PFSK-1 (cell line): Measurements from ENCODE around the gene IL17RC.

ENCODE experiments used
- FOXP2 ChIP-seq: optimal IDR thresholded peaks from 2 replicates; pipeline ENCODE3; 2011; ENCODE audit warnings: borderline replicate concordance, control low read depth, inconsistent platforms; ENCODE audit not compliant: insufficient read depth; ENCODE audit errors: extremely low read length, extremely low read depth
- POLR2AphosphoS5 ChIP-seq: IDR thresholded peaks from 2 replicates; pipeline ENCODE4 v1.6.1; 2012; ENCODE audit warnings: low read depth, mild to moderate bottlenecking, control low read depth, low read length, moderate library complexity
- REST ChIP-seq, 2 experiments: IDR thresholded peaks; 2 replicates each; pipeline versions ENCODE4 v1.6.1 to v1.8.0; 2011 to 2012; ENCODE audit warnings: low read depth in 2 of 2, low read length in 2 of 2, control low read depth in 1 of 2, inconsistent platforms in 1 of 2, mild to moderate bottlenecking in 1 of 2, moderate library complexity in 1 of 2; ENCODE audit not compliant: insufficient read depth in 1 of 2
- SIN3A ChIP-seq: IDR thresholded peaks from 2 replicates; pipeline ENCODE4 v1.6.1; 2012; ENCODE audit warnings: mild to moderate bottlenecking, low read length, moderate library complexity, borderline replicate concordance; ENCODE audit not compliant: insufficient read depth
- TAF1 ChIP-seq: IDR thresholded peaks from 2 replicates; pipeline ENCODE4 v1.6.1; 2012; ENCODE audit warnings: low read length, control low read depth, borderline replicate concordance; ENCODE audit not compliant: insufficient read depth

IL17RC gene

DNA sequence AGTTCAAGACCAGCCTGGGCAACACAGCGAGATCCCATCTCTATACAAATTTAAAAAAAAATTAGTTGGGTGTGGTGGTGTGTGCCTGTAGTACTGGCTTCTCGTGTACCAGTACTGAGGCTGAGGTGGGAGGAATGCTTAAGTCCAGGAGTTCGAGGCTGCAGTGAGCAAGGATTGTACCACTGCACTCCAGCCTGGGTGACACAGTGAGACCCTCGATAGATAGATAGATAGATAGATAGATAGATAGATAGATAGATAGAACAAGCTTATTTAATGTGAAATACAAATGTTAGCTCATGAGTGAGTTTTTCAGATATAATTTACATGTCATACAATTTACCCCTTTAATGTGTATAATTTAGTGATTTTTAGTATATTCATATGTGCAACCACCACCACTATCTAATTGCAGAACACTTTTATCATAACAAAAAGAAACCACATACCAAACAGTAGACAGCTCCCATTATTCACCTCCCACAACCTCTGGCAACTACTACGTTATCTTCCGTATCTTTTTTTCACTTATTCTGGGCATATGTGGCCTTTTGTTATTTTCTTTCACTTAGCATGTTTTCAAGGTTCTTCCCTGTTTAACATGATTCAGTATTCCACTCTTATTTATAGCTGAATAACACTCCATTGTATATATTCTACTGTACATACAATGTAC lies 48.4 kb downstream of the IL17RC start:
- TF ChIP-seq SIN3A (no peak), REST (IDR thresholded peaks at IDR 0.05; ENCODE audit: insufficient read depth in 1 of 2, low read depth in 2 of 2, low read length in 2 of 2) (no peak), TAF1 (no peak), FOXP2 (no peak), POLR2AphosphoS5 (no peak)

DNA sequence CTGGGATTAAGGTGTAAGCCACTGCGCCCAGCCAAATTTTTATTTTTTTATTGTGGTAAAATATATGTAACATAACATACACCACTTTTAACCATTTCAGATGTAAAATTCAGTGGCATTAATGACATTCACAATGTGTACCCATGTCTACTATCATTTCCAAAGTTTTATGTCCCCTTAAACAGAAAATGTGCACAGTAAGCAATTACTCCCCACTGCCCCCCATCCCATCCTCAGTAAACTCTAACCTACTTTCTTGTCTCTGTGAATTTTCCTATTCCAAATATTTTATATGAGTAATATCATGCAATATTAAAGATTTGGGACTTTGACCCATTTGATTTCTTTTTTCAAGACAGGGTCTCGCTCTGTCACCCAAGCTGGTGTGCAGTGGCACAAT lies 49.9 kb downstream of the IL17RC start:
- TF ChIP-seq SIN3A (no peak), POLR2AphosphoS5 (no peak), REST (IDR thresholded peaks at IDR 0.05; ENCODE audit: insufficient read depth in 1 of 2, low read depth in 2 of 2, low read length in 2 of 2) (no peak), TAF1 (no peak), FOXP2 (no peak)

- TF ChIP-seq FOXP2 (no peak), TAF1 (no peak), POLR2AphosphoS5 (no peak), REST (IDR thresholded peaks at IDR 0.05; ENCODE audit: insufficient read depth in 1 of 2, low read depth in 2 of 2, low read length in 2 of 2) (no peak), SIN3A (no peak)
Observed at GRCh38 chr3:9969632-9970019, 52.7 kb downstream of the IL17RC start.

DNA sequence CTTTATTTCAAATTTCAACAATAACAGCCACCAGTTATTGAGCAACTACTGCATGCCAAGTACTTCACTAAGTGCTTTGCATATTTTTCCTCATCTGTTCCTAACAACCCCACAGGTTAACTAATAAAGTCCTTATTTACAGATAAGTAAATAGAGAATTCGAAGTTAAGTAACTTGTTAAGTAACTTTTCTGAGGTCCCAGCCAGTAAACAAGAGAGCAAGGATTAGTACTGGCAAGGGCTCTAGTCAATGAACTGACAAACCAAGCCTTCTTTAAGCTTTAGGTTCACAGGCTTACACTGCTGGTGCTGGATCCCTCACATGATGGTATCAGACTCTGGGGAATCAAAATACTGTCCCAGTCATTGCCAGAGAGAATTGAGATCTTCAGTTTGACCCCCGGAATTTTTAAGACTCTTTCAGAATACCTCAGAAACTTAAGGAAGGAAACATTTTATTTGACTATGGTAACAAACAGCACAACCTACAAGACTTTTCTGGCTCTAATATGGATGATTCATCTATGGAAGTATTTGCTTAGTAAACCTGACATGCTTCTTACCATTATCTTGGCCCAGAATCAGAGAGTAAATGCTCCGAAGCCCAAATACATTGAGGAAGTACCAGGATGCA lies 53.2 kb downstream of the IL17RC start:
- TF ChIP-seq REST (IDR thresholded peaks at IDR 0.05; ENCODE audit: insufficient read depth in 1 of 2, low read depth in 2 of 2, low read length in 2 of 2): no peak
- TF ChIP-seq TAF1: no peak
- no peak for TF ChIP-seq SIN3A
- no peak for TF ChIP-seq POLR2AphosphoS5
- TF ChIP-seq FOXP2: no peak
